GM10266 (cell line): Measurements from ENCODE around the gene IHH.

Source experiments
- DNase-seq: peaks from one replicate; pipeline ENCODE4 v3.0.0; 2012; ENCODE audit errors: extremely low spot score
- CTCF ChIP-seq: IDR thresholded peaks from 2 replicates; pipeline ENCODE4 v1.5.1; 2012; ENCODE audit warnings: mild to moderate bottlenecking, low read depth; ENCODE audit not compliant: control insufficient read depth, insufficient read depth; ENCODE audit errors: missing control alignments

Gene IHH

GRCh38 chr2:219076253-219076652, 15.5 kb upstream of the IHH start:
- DNase-seq, result no peak
- TF ChIP-seq CTCF, result no peak

DNA sequence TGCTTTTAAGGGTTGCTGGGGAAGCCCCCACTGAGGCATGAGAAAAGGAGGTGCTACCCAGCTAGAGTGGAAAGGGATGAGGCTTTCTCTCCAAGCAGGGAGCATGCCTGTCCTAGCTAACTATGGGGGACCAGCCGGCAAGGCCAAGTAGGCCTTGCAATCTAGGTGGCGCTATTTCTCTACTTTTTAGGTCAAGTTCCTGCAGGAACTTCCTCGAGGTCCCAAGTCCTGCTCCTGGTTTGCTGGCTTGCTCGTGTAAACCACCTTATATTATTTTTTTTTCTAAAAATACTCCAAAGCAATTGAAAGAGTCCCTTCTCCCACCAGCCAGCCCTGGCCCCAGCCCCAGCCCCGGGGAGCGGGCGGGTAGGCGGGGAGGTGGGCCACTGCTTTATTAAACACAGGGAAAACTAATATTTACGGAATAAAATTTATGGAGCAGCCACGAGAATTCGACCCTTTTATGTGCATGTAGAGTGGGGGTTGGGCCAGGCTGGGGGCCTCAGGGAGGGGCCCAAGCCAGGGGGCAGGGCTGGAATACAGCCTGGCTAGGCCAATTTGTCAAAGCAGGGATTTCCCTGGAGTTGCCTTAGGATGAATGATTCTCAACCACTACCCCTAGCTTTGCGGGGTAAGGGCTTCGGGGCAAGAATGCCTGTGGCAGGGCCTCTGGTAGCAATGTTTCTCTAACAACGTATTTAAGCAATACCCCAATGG, 12.8 kb upstream of the IHH start:
- peak; percentile 65 for DNase-seq
- TF ChIP-seq CTCF, result peak; percentile 68

DNA sequence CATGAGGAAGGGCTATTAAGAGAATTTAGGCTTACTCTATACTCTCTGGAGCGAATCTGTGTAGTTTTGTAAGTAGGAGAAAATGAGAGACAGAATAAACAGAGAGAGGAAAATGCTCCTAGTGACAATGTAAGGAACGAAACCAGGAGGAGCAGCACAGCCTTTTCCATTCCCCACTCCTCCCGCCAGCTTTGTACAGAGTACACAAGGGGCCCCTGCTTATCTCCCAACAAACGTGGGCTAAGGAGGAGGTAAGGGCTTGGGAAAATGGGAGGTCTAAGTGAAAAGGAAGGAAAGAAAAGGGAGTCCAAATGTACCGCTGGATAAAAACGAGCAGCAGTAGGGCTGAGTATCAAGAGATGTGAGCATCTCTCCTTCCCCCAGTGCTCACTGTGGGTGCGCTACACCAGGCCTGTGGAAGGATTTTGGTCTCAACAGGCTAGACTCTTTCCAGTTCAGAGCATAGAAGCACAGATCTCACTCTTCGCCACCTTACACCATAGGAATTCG, 12.1 kb upstream of the IHH start:
- DNase-seq, result no peak
- no peak for TF ChIP-seq CTCF

DNA sequence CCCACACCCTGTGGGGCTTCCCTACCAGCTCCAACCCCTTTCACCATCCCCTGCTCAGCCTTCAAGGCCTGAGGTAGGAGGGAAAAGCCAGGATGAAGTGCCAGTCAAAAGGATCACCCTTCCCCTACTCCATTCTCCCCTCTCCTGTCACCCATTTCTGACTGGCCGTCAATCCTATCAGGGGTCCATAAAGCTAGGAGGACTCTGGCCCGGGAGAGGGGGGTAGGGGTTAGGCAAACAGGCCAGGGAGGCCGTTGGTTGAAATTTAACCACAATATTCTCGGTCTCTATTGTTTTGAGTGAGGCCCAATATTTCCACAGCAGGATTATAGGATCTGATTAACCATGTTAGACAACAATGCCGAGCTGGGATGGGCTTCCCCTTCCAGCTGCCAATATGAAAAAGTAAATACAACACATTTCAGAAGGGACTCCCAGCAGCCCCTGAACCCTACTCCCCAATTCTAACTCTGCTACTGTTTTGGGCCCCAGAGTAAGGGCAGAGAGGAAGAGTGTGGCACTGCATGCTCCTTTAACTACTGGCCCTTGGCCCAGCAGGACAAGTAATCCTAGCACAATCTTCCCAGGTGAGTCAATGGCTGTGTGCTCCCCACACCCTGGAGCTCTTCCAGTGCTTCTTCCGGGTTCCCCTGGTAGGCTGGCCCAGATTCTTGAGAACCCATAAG, 10.6 kb upstream of the IHH start:
- TF ChIP-seq CTCF, result no peak
- no peak for DNase-seq

DNA sequence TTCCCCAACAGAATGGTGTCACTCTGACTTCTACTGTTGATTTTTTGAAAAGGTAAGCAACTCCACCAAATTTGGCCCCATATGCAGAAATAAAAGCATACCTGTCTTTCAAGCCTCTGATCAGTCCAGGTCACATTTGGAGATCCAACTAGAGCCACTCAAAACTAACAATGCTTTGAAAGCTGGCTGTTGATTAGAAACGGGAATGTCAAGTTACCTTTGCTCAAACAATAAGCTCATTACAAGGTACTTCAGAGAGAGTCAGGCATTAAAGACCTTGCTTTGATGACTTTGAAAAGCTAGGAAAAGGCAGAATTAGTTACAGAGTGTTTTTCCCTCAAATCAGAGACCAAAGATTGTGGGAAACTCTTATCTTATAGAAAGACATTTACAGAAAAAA, 4.8 kb upstream of the IHH start:
- no peak for TF ChIP-seq CTCF

DNA sequence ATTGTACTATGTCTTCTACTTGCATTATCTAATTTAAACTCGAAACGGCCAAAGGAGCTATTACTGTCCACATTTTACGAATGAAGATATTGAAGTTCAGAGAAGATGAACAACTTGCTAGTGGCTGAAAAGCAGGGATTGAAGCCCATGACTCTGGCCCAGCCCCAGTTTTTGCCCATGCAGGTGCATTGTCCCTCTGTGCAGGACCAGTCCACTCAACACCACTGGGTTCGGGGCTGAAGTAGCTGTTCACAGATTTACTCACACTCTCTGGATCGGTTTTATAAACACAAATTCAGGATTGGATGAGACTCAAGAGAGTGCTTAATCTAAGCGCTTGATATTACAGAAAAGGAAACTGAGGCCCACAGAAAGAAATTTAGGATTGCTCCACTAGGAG, 1.4 kb upstream of the IHH start:
- no peak for DNase-seq
- no peak for TF ChIP-seq CTCF

More for the DNA sequence above, 4.8 kb upstream of the IHH start:
- DNase-seq, result no peak

DNA sequence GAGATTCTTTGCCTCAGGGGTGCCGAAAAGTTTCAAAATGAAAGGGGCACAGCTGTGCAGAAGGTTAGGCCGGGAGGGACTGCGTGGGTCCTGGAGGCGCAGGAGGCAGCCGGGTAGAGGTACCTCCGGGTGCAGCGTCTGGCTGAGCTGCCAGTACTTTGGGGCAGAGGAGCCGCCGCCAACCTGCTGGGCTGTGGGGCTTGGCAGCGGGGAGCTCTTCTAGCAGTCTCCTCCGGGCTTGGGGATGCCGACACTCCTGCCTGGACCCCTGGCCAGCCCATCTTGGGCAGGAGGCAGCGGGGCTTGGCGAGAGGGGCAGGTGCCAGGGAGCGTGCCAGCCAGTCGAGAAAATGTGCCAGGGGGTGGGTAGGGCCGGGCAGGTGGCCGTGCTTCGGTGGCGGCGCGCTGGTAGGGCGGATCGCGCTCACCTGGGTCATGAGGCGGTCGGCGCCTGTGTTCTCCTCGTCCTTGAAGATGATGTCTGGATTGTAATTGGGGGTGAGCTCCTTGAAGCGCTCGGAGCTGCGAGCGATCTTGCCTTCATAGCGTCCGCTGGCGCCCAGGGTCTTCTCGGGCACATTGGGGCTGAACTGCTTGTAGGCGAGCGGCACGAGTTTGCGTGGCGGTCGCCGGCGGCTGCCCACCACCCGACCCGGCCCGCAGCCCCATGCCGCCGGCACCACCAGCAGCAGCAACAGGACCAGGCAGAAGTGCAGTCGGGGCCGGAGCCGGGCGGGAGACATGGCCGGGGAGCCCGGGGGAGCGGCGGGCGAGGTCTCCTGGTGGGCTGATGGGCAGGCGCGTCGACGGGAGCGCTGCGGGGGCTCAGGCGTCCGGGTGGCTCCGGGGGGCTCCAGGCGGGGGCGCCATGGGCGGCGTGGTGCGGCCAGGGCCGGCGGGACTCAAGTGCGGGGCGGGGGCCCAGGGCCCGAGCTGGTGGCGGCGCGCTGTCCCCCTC, 717 bp downstream of the IHH start:
- DNase-seq, result peak; percentile 48
- TF ChIP-seq CTCF, result no peak
